OCI-LY1 (cell line): ENCODE results near the gene SBK3.
"Not testable (repeated sequence)": the region's sequence is repeated elsewhere in the genome, so short reads cannot be mapped to it uniquely, and the experiment has no call there.

ENCODE experiments used
- H2AFZ ChIP-seq: fragments of 200-600 bp; sonication (generic), shearing (Covaris generic); 2 replicates; pipeline ENCODE4 v1.6.0; 2014; ENCODE audit warnings: antibody characterized with exemption, mild to moderate bottlenecking, low read length
- H3F3A ChIP-seq: fragments of 200-600 bp; sonication (generic), shearing (Covaris generic); 2 replicates; pipeline ENCODE4 v1.6.0; 2014; ENCODE audit warnings: mild to moderate bottlenecking, antibody characterized with exemption, low read length, moderate library complexity; ENCODE audit not compliant: insufficient read depth
- H3K27ac ChIP-seq: fragments of 200-600 bp; sonication (generic); 2 replicates; pipeline ENCODE4 v1.5.1; 2014; ENCODE audit warnings: low read length, mixed run types, mild to moderate bottlenecking, low read depth; ENCODE audit not compliant: poor library complexity, severe bottlenecking
- H3K27me3 ChIP-seq: fragments of 200-600 bp; sonication (generic); 2 replicates; pipeline ENCODE4 v1.6.0; 2014; ENCODE audit warnings: antibody characterized with exemption, mild to moderate bottlenecking, low read length, moderate library complexity; ENCODE audit not compliant: insufficient read depth
- H3K36me3 ChIP-seq: fragments of 200-600 bp; sonication (generic); 2 replicates; pipeline ENCODE4 v1.6.1; 2014; ENCODE audit warnings: mild to moderate bottlenecking, antibody characterized with exemption, low read length, moderate library complexity, mixed read lengths; ENCODE audit not compliant: insufficient read depth
- H3K4me1 ChIP-seq: fragments of 200-600 bp; sonication (generic); 2 replicates; pipeline ENCODE4 v1.5.1; 2014; ENCODE audit warnings: mild to moderate bottlenecking, low read length, moderate library complexity; ENCODE audit not compliant: insufficient read depth, severe bottlenecking
- H3K4me2 ChIP-seq: fragments of 200-600 bp; sonication (generic), shearing (Covaris generic); 2 replicates; pipeline ENCODE4 v1.6.1; 2014; ENCODE audit warnings: low read length
- H3K4me3 ChIP-seq: fragments of 200-600 bp; sonication (generic); 2 replicates; pipeline ENCODE4 v1.5.1; 2014; ENCODE audit warnings: low read length, low read depth, mild to moderate bottlenecking, mixed read lengths; ENCODE audit not compliant: poor library complexity, severe bottlenecking
- H3K79me2 ChIP-seq: fragments of 200-600 bp; shearing (Covaris generic); 2 replicates; pipeline ENCODE4 v1.6.1; 2016; ENCODE audit warnings: mixed run types, low read length, mixed read lengths; ENCODE audit not compliant: insufficient read depth
- H3K9ac ChIP-seq: fragments of 200-600 bp; sonication (generic), shearing (Covaris generic); 2 replicates; pipeline ENCODE4 v1.6.1; 2014; ENCODE audit warnings: mild to moderate bottlenecking, low read length, mixed read lengths
- H3K9me2 ChIP-seq: fragments of 200-600 bp; sonication (generic), shearing (Covaris generic); 2 replicates; pipeline ENCODE4 v1.6.1; 2014; ENCODE audit warnings: low read depth, mild to moderate bottlenecking, low read length, mixed read lengths
- H3K9me3 ChIP-seq: fragments of 200-600 bp; shearing (Covaris generic); 2 replicates; pipeline ENCODE4 v1.6.1; 2014; ENCODE audit warnings: low read length, mixed read lengths
- H4K20me1 ChIP-seq: fragments of 200-600 bp; sonication (generic), shearing (Covaris generic); 2 replicates; pipeline ENCODE4 v1.6.0; 2016; ENCODE audit warnings: mild to moderate bottlenecking, low read length; ENCODE audit not compliant: insufficient read depth
- EZH2 ChIP-seq: fragments of 200-600 bp; sonication (generic), shearing (Covaris generic); IDR thresholded peaks from 2 replicates; pipeline ENCODE4 v1.8.0; 2017; ENCODE audit warnings: borderline replicate concordance, mixed run types, mild to moderate bottlenecking, antibody characterized with exemption, low read length, moderate library complexity, mixed read lengths
- TF ChIP-seq, protein P1 (sequence below): fragments of 200-600 bp; sonication (generic), shearing (Covaris generic); IDR thresholded peaks from 2 replicates; pipeline ENCODE4 v1.5.1; 2017; ENCODE audit warnings: mild to moderate bottlenecking, antibody characterized with exemption, low read length, moderate library complexity, mixed read lengths

The SBK3 gene

DNA sequence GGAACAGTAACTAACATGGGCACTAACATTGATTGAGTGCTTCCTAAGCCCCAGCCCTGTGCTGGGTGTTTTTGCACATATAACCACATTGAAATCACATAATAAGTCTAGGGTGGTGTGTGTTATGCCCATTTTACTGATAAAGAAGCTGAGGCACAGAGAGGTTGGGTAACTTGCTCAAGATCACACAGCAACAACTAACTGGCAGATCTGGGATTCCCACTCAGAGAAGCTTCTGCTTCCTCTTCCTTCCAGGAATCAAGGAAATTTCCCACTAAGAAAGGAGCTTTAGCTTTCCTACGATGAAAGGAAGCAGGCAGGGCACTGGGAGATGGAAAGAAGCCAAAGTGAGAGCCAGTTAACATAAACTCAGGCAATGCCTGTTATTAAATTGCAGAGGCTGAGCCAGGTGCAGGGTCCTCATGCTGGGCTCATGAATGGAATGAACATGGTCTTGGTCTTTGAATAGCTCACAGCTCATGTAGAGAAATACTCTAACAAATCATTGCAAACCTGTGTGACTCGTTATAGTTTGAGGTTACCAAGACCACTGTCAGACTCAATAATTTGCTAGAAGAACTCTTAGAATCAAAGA is 47.0 kb downstream of the SBK3 start:
- Histone ChIP-seq H3K4me1 (no peaks in the 10 kb centered on the region), H3K4me3 (no peak overlapping the region), H3K27me3 (no peaks in the 10 kb centered on the region), H3F3A (no peaks in the 10 kb centered on the region), H3K27ac (no peak overlapping the region), H3K9ac (no peak overlapping the region), H3K4me2 (no peak overlapping the region), H3K9me3 (no peaks in the 10 kb centered on the region), H3K9me2 (no peaks in the 10 kb centered on the region), H4K20me1 (no peaks in the 10 kb centered on the region), H3K36me3 (no peaks in the 10 kb centered on the region), H2AFZ (no peak overlapping the region), H3K79me2 (no peaks in the 10 kb centered on the region)
- TF ChIP-seq, protein P1, sequence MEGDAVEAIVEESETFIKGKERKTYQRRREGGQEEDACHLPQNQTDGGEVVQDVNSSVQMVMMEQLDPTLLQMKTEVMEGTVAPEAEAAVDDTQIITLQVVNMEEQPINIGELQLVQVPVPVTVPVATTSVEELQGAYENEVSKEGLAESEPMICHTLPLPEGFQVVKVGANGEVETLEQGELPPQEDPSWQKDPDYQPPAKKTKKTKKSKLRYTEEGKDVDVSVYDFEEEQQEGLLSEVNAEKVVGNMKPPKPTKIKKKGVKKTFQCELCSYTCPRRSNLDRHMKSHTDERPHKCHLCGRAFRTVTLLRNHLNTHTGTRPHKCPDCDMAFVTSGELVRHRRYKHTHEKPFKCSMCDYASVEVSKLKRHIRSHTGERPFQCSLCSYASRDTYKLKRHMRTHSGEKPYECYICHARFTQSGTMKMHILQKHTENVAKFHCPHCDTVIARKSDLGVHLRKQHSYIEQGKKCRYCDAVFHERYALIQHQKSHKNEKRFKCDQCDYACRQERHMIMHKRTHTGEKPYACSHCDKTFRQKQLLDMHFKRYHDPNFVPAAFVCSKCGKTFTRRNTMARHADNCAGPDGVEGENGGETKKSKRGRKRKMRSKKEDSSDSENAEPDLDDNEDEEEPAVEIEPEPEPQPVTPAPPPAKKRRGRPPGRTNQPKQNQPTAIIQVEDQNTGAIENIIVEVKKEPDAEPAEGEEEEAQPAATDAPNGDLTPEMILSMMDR, result no peak
- TF ChIP-seq EZH2, result no peak

DNA sequence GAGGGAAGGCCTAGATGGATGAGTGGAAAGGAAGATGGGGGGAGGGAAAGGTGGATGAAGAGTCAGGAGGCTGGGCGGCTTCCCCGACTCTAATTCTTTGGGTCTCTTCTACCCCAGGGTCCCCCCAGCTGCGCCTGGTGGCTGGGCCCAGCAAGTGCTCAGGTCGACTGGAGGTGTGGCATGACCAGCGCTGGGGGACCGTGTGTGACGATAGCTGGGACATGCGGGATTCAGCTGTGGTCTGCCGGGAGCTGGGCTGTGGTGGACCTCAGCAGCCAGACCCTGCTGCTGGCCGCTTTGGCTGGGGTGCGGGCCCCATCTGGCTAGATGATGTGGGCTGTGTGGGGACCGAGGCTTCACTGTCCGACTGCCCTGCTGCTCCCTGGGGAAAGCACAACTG is 47.6 kb downstream of the SBK3 start:
- no peaks in the 10 kb centered on the region for H3K9me2 ChIP-seq
- no peak overlapping the region for H3K4me3 ChIP-seq
- H3K4me1 ChIP-seq, result no peaks in the 10 kb centered on the region
- no peaks in the 10 kb centered on the region for H4K20me1 ChIP-seq
- H3K27me3 ChIP-seq, result no peaks in the 10 kb centered on the region
- TF ChIP-seq, protein P1, result no peak
- no peaks in the 10 kb centered on the region for H3F3A ChIP-seq
- no peaks in the 10 kb centered on the region for H3K36me3 ChIP-seq
- H3K9me3 ChIP-seq, result no peaks in the 10 kb centered on the region
- H3K4me2 ChIP-seq, result no peak overlapping the region
- no peak overlapping the region for H2AFZ ChIP-seq
- no peak overlapping the region for H3K9ac ChIP-seq
- no peak overlapping the region for H3K27ac ChIP-seq
- no peaks in the 10 kb centered on the region for H3K79me2 ChIP-seq

DNA sequence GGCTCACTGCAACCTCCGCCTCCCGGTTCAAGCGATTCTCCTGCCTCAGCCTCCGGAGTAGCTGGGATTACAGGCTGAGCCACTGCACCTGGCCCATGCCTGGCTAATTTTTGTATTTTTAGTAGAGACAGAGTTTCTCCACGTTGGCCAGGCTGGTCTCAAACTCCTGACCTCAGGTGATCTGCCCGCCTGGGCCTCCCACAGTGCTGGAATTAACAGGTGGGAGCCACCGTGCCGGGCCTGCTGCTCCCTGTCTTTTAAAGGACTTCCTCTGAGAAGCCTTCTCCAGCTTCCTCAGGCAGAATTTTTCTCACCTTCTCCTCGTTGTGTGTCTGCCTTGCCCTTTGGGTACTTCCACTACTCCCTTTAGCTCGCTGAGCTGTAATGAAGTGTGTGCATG is 48.5 kb downstream of the SBK3 start:
- not testable (repeated sequence) for H3K79me2 ChIP-seq, H3K4me2 ChIP-seq, H3K9me3 ChIP-seq, H3F3A ChIP-seq, H3K27ac ChIP-seq, H2AFZ ChIP-seq, H3K9me2 ChIP-seq, H4K20me1 ChIP-seq, H3K27me3 ChIP-seq, H3K9ac ChIP-seq, H3K4me1 ChIP-seq, H3K4me3 ChIP-seq, H3K36me3 ChIP-seq

GRCh38 chr19:55495646-55496349 is 49.5 kb downstream of the SBK3 start:
- H3K36me3 ChIP-seq, result no peaks in the 10 kb centered on the region
- no peak overlapping the region for H3K27ac ChIP-seq
- no peaks in the 10 kb centered on the region for H3K9me2 ChIP-seq
- no peaks in the 10 kb centered on the region for H3K79me2 ChIP-seq
- no peaks in the 10 kb centered on the region for H3K4me1 ChIP-seq
- H3K4me2 ChIP-seq, result no peak overlapping the region
- no peaks in the 10 kb centered on the region for H3F3A ChIP-seq
- 0 out of 2 replicates have a peak, but pooled peaks cover 8% of the 10 kb centered on the region for H3K27me3 ChIP-seq
- TF ChIP-seq EZH2, result no peak
- TF ChIP-seq, protein P1, result no peak
- H4K20me1 ChIP-seq, result no peaks in the 10 kb centered on the region
- H3K4me3 ChIP-seq, result no peak overlapping the region
- no peak overlapping the region for H2AFZ ChIP-seq
- no peak overlapping the region for H3K9ac ChIP-seq
- H3K9me3 ChIP-seq, result no peaks in the 10 kb centered on the region
